H1 (cell line): ENCODE data around the gene LHPP. TPM values are rescaled to one million over a fixed set of nuclear protein-coding genes. Genes with fewer than 3 reads are reported as not detected.

ENCODE experiments used
- CTCF ChIA-PET: fragments of 300-600 bp; sonication (Branson Sonifier 250); formaldehyde crosslinking; loops from one replicate; lab custom pipeline; 2021; ENCODE audit not compliant: partially characterized antibody; lab: Charles Lee
- POLR2A ChIA-PET: fragments of 300-600 bp; sonication (Branson Sonifier 250); formaldehyde crosslinking; loops from one replicate; lab custom pipeline; 2021; ENCODE audit warnings: inconsistent platforms; ENCODE audit not compliant: partially characterized antibody; lab: Charles Lee
- DNase-seq, 2 experiments: peaks; one replicate each; pipeline versions ENCODE4 v3.0.0 to v3.0.0-alpha.2; 2010 to 2022; ENCODE audit warnings: low spot score in 2 of 2, low read depth in 1 of 2, mixed read lengths in 1 of 2
- FAIRE-seq: peaks from 2 replicates; lab custom pipeline; 2011; peaks lifted over from hg19 to GRCh38; lab: Jason Lieb, UNC
- H2AFZ ChIP-seq: 2 replicates; pipeline ENCODE4 v1.8.1; 2012; ENCODE audit warnings: low read length, inconsistent platforms
- H2AK5ac ChIP-seq: 2 replicates; pipeline ENCODE4 v1.6.1; 2013; ENCODE audit warnings: low read depth, low read length
- H2BK120ac ChIP-seq: replicated peaks from 2 replicates; pipeline ENCODE3; 2013; ENCODE audit warnings: low read depth, low read length, inconsistent platforms
- H2BK12ac ChIP-seq: 2 replicates; pipeline ENCODE4 v1.6.1; 2013; ENCODE audit warnings: low read depth, low read length
- H2BK15ac ChIP-seq: 2 replicates; pipeline ENCODE4 v1.6.1; 2013; ENCODE audit warnings: low read length
- H2BK20ac ChIP-seq: 2 replicates; pipeline ENCODE4 v1.6.1; 2013; ENCODE audit warnings: low read length
- H2BK5ac ChIP-seq: 2 replicates; pipeline ENCODE4 v1.6.1; 2013; ENCODE audit warnings: low read depth, low read length
- H3K14ac ChIP-seq: 2 replicates; pipeline ENCODE4 v1.6.1; 2013; ENCODE audit warnings: inconsistent platforms; ENCODE audit not compliant: insufficient read length
- H3K18ac ChIP-seq: 2 replicates; pipeline ENCODE4 v1.6.1; 2013; ENCODE audit warnings: low read length; ENCODE audit errors: extremely low read depth
- H3K23ac ChIP-seq: 2 replicates; pipeline ENCODE4 v1.6.1; 2013; ENCODE audit warnings: inconsistent platforms; ENCODE audit not compliant: insufficient read length
- H3K23me2 ChIP-seq: 2 replicates; pipeline ENCODE4 v1.6.1; 2013; ENCODE audit warnings: low read depth, low read length
- H3K27ac ChIP-seq: 2 replicates; pipeline ENCODE4 v1.6.1; 2011; ENCODE audit warnings: low read depth, low read length, inconsistent platforms
- H3K27me3 ChIP-seq, 4 experiments: replicated peaks in 1 of 4; 1 replicate in 1 of 4; 2 replicates in 3 of 4; pipeline versions ENCODE4 v1.6.1 to v1.8.1; 2011 to 2013; ENCODE audit warnings: low read length in 3 of 4, mild to moderate bottlenecking in 3 of 4, inconsistent platforms in 2 of 4, mixed read lengths in 2 of 4, moderate library complexity in 1 of 4; ENCODE audit not compliant: control insufficient read depth in 3 of 4, insufficient read depth in 3 of 4; ENCODE audit errors: extremely low read depth in 1 of 4
- H3K36me3 ChIP-seq, 4 experiments: 2 replicates each; pipeline versions ENCODE4 v1.6.1 to v1.8.1; 2011 to 2013; ENCODE audit warnings: mild to moderate bottlenecking in 4 of 4, low read length in 3 of 4, moderate library complexity in 2 of 4, control low read depth in 1 of 4, inconsistent platforms in 1 of 4; ENCODE audit not compliant: insufficient read depth in 4 of 4, control insufficient read depth in 2 of 4
- H3K4ac ChIP-seq: replicated peaks from 2 replicates; pipeline ENCODE3; 2013; ENCODE audit warnings: low read length, low read depth, mixed read lengths, inconsistent platforms; ENCODE audit not compliant: insufficient read length
- H3K4me1 ChIP-seq, 4 experiments: replicated peaks in 1 of 4; 1 replicate in 1 of 4; 2 replicates in 3 of 4; pipeline versions ENCODE4 v1.6.1 to v1.8.1; 2011 to 2013; ENCODE audit warnings: low read length in 3 of 4, inconsistent platforms in 2 of 4, mixed read lengths in 1 of 4; ENCODE audit not compliant: insufficient read depth in 4 of 4, control insufficient read depth in 3 of 4
- H3K4me2 ChIP-seq, 2 experiments: 2 replicates each; pipeline versions ENCODE4 v1.6.1 to v1.8.1; 2011 to 2013; ENCODE audit warnings: low read depth in 2 of 2, low read length in 2 of 2, control low read depth in 1 of 2, inconsistent platforms in 1 of 2, mild to moderate bottlenecking in 1 of 2; ENCODE audit not compliant: insufficient read depth in 1 of 2
- H3K4me3 ChIP-seq, 4 experiments: fragments of 200-600, 300-600 bp in 1 of 4; sonication (generic), shearing (Covaris generic), sonication (Bioruptor Twin) in 1 of 4; 2 replicates each; pipeline versions ENCODE4 v1.5.1 to v1.8.1; 2011 to 2016; ENCODE audit warnings: low read length in 4 of 4, low read depth in 3 of 4, control low read depth in 2 of 4, inconsistent platforms in 2 of 4, mild to moderate bottlenecking in 2 of 4, mixed read lengths in 1 of 4, moderate library complexity in 1 of 4; ENCODE audit not compliant: insufficient read depth in 2 of 4; ENCODE audit errors: extremely low read depth in 1 of 4
- H3K56ac ChIP-seq: replicated peaks from 2 replicates; pipeline ENCODE3; 2013; ENCODE audit warnings: low read depth, mild to moderate bottlenecking, mixed read lengths, low read length, inconsistent platforms; ENCODE audit not compliant: insufficient read length
- H3K79me1 ChIP-seq: 2 replicates; pipeline ENCODE4 v1.6.1; 2013; ENCODE audit warnings: low read depth, low read length, control low read depth
- H3K79me2 ChIP-seq, 2 experiments: 2 replicates each; pipeline versions ENCODE4 v1.6.1 to v1.8.1; 2012 to 2013; ENCODE audit warnings: low read length in 2 of 2, mild to moderate bottlenecking in 2 of 2, inconsistent platforms in 1 of 2; ENCODE audit not compliant: insufficient read depth in 2 of 2, control insufficient read depth in 1 of 2
- H3K9ac ChIP-seq, 4 experiments: replicated peaks in 1 of 4; 1 replicate in 1 of 4; 2 replicates in 3 of 4; pipeline versions ENCODE4 v1.6.1 to v1.8.1; 2011 to 2013; ENCODE audit warnings: low read depth in 3 of 4, low read length in 3 of 4, control low read depth in 2 of 4, mild to moderate bottlenecking in 2 of 4, moderate library complexity in 2 of 4, inconsistent platforms in 1 of 4; ENCODE audit errors: extremely low read depth in 1 of 4
- H3K9me3 ChIP-seq, 2 experiments: 2 replicates each; pipeline versions ENCODE4 v1.6.1 to v1.8.1; 2012 to 2013; ENCODE audit warnings: mild to moderate bottlenecking in 2 of 2, moderate library complexity in 2 of 2, control low read depth in 1 of 2, inconsistent platforms in 1 of 2, low read depth in 1 of 2, low read length in 1 of 2, mixed read lengths in 1 of 2; ENCODE audit not compliant: insufficient read depth in 2 of 2
- H4K20me1 ChIP-seq, 2 experiments: replicated peaks in 1 of 2; 2 replicates each; pipeline versions ENCODE3 to v1.8.1; 2011 to 2013; ENCODE audit warnings: inconsistent platforms in 2 of 2, low read length in 2 of 2, mild to moderate bottlenecking in 1 of 2; ENCODE audit not compliant: insufficient read depth in 2 of 2, control insufficient read depth in 1 of 2
- H4K5ac ChIP-seq: 2 replicates; pipeline ENCODE4 v1.6.1; 2013; ENCODE audit warnings: low read length, low read depth, mixed read lengths, inconsistent platforms; ENCODE audit not compliant: insufficient read length
- H4K8ac ChIP-seq: 2 replicates; pipeline ENCODE4 v1.8.0; 2013; ENCODE audit warnings: mild to moderate bottlenecking, moderate library complexity, low read length, inconsistent platforms; ENCODE audit not compliant: insufficient read depth; ENCODE audit errors: extremely low read depth
- H4K91ac ChIP-seq: replicated peaks from 2 replicates; pipeline ENCODE3; 2013; ENCODE audit warnings: low read length, mixed read lengths, inconsistent platforms; ENCODE audit not compliant: insufficient read length
- CBX8 ChIP-seq: fragments of 300-800, 300-1000 bp; sonication (generic); IDR thresholded peaks from 2 replicates; pipeline ENCODE4 v1.7.1; 2016; ENCODE audit warnings: low read depth, low read length, borderline replicate concordance
- E2F6 ChIP-seq: IDR thresholded peaks from 2 replicates; pipeline ENCODE4 v1.6.1; 2012; ENCODE audit warnings: inconsistent platforms
- RAD21 ChIP-seq, 2 experiments: IDR thresholded peaks in 1 of 2; conservative IDR thresholded peaks in 1 of 2; 2 replicates each; pipeline ENCODE4 v1.6.1; 2011; ENCODE audit warnings: low read depth in 2 of 2, low read length in 2 of 2, improper control_type of control experiment in 1 of 2, inconsistent platforms in 1 of 2, mild to moderate bottlenecking in 1 of 2, moderate library complexity in 1 of 2
- RFX5 ChIP-seq: IDR thresholded peaks from 2 replicates; pipeline ENCODE4 v1.6.1; 2011; ENCODE audit warnings: low read depth, low read length, improper control_type of control experiment, borderline replicate concordance
- TAF1 ChIP-seq: IDR thresholded peaks from 2 replicates; pipeline ENCODE4 v1.6.1; 2011; ENCODE audit warnings: mild to moderate bottlenecking, low read depth, low read length
- WGBS, 2 experiments: shearing (Covaris generic) in 1 of 2; methylation state at CpG; one replicate each; pipeline versions ENCODE4 v1.1.6 to v1.1.7; 2013 to 2015; ENCODE audit warnings: low lambda C conversion rate in 2 of 2, mixed read lengths in 2 of 2, inconsistent platforms in 1 of 2, low coverage in 1 of 2, missing lambda C conversion rate in 1 of 2; ENCODE audit not compliant: insufficient replicate concordance in 2 of 2, insufficient coverage in 1 of 2, insufficient read length in 1 of 2; ENCODE audit errors: extremely low coverage in 1 of 2, missing lambda C conversion rate in 1 of 2; 5-methylcytosine and 5-hydroxymethylcytosine counted together
- polyA plus RNA-seq, 7 experiments: library from polyadenylated mRNA; depleted of rRNA in 3 of 7; stranded (reverse) in 5 of 7; unstranded in 2 of 7; fragments of >200 nt in 5 of 7; fragments of 200-250 nt in 2 of 7; gene quantifications; 1 replicate in 5 of 7; 2 replicates in 1 of 7; 4 replicates in 1 of 7; pipeline versions ENCODE4 v1.2.1 to v1.2.3, GENCODE V29; 2011 to 2013; ENCODE audit warnings: missing spikeins in 2 of 7, mixed read lengths in 2 of 7
- total RNA-seq: library from RNA; stranded (reverse); fragmentation: NEBNext Ultra II Directional; extraction: Animal tissue kit (Norgen Biotek cat#: 25700); gene quantifications from 2 replicates; pipeline ENCODE4 v1.2.1, GENCODE V29; 2021

The LHPP gene
- total and polyA plus RNA-seq, 2 of the 8 experiments (the other 6 are each of a cell fraction or from before 2014, with no cell fraction given): 26.0 to 45.0 TPM

GRCh38 chr10:124422742-124423141 is 38.9 kb upstream of the LHPP start:
- Histone ChIP-seq H4K20me1 (no peaks in the 10 kb centered on the region), H2BK120ac (no peak overlapping the region), H3K79me1 (no peaks in the 10 kb centered on the region), H3K23ac (no peak overlapping the region), H3K4ac (no peak overlapping the region), H2BK20ac (no peak overlapping the region), H3K18ac (no peak overlapping the region), H3K56ac (no peak overlapping the region), H3K79me2 (peaks cover 0 to 1% of the 10 kb centered on the region in 2 experiments; a peak in 2 of 4 replicates), H4K5ac (no peak overlapping the region), H2BK5ac (0 out of 2 replicates have a peak overlapping the region, but pooled peaks have one; percentile 10), H3K9me3 (no peaks in the 10 kb centered on the region), H2AFZ (no peak overlapping the region), H3K36me3 (no peaks in the 10 kb centered on the region), H4K91ac (no peak overlapping the region), H3K23me2 (peaks cover 6% of the 10 kb centered on the region; the same call in 1 of the 2 replicates), H3K14ac (no peak overlapping the region), H2AK5ac (no peak overlapping the region), H3K4me1 (peaks cover 0 to 5% (median 2%) of the 10 kb centered on the region in 4 experiments; a peak in 2 of 7 replicates), H3K4me3 (no peak overlapping the region), H2BK12ac (0 out of 2 replicates have a peak overlapping the region, but pooled peaks have one; percentile 29), H2BK15ac (no peak overlapping the region), H3K27me3 (no peaks in the 10 kb centered on the region; a peak in 1 of 7 replicates), H3K9ac (no peak overlapping the region), H3K27ac (no peak overlapping the region), H3K4me2 (no peak overlapping the region), H4K8ac (no peak overlapping the region)
- ChIA-PET POLR2A (interaction anchor here (0.6 kb wide), 1 partner anchor 39 kb away, joined by 3 read pairs; the partner anchor contains the start of gene LHPP), CTCF (interaction anchor here (1.0 to 1.6 kb wide), 3 partner anchors 10 to 164 kb away, joined by 3 read pairs; no protein-coding TSS in a partner anchor)
- no peak for FAIRE-seq
- WGBS, 2 experiments: 90% methylated on average over 12 of the region's 12 CpGs; no CpG with 5 or more reads in 1 of the 2 experiments
- DNase-seq: no peak
- TF ChIP-seq RAD21 (IDR thresholded peaks at IDR 0.05 in 1 of 2, conservative IDR thresholded peaks at IDR 0.05 in 1 of 2; ENCODE audit: low read depth in 2 of 2, low read length in 2 of 2) (no peak), E2F6 (no peak), CBX8 (no peak), TAF1 (no peak), RFX5 (no peak)
